Loucy (cell line): ENCODE results near the gene ARSD.

Experiments used
- H2AFZ ChIP-seq: fragments of 200-600 bp; sonication (generic); 2 replicates; pipeline ENCODE4 v1.6.0; 2016; ENCODE audit warnings: antibody characterized with exemption, mild to moderate bottlenecking, low read length, moderate library complexity
- H3F3A ChIP-seq: fragments of 200-600 bp; 2 replicates; pipeline ENCODE4 v1.6.0; 2016; ENCODE audit warnings: antibody characterized with exemption, low read depth, mild to moderate bottlenecking
- H3K27me3 ChIP-seq: fragments of 200-600 bp; sonication (generic); 2 replicates; pipeline ENCODE4 v1.6.1; 2014; ENCODE audit warnings: low read length, mild to moderate bottlenecking; ENCODE audit not compliant: insufficient read depth, poor library complexity, severe bottlenecking
- H3K36me3 ChIP-seq: fragments of 200-600 bp; sonication (generic); 2 replicates; pipeline ENCODE4 v1.6.1; 2016; ENCODE audit warnings: low read length; ENCODE audit not compliant: insufficient read depth
- H3K4me1 ChIP-seq: fragments of 200-600 bp; sonication (generic); 2 replicates; pipeline ENCODE4 v1.5.1; 2014; ENCODE audit warnings: low read length, mild to moderate bottlenecking; ENCODE audit not compliant: insufficient read depth, poor library complexity, severe bottlenecking
- H3K4me2 ChIP-seq: fragments of 200-600 bp; sonication (generic); 2 replicates; pipeline ENCODE4 v1.6.0; 2014; ENCODE audit warnings: antibody characterized with exemption, low read length, low read depth, mild to moderate bottlenecking; ENCODE audit not compliant: poor library complexity, severe bottlenecking
- H3K4me3 ChIP-seq: fragments of 200-600 bp; sonication (generic); 2 replicates; pipeline ENCODE4 v1.5.1; 2014; ENCODE audit warnings: low read length, mild to moderate bottlenecking, mixed read lengths; ENCODE audit not compliant: poor library complexity, severe bottlenecking
- H3K79me2 ChIP-seq: fragments of 200-600 bp; sonication (generic); 2 replicates; pipeline ENCODE4 v1.6.1; 2014; ENCODE audit warnings: low read length; ENCODE audit not compliant: insufficient read depth
- H3K9ac ChIP-seq: fragments of 200-600 bp; sonication (generic); 2 replicates; pipeline ENCODE4 v1.6.0; 2014; ENCODE audit warnings: mild to moderate bottlenecking, low read depth, low read length, moderate library complexity; ENCODE audit not compliant: poor library complexity, severe bottlenecking
- H3K9me2 ChIP-seq: fragments of 200-600 bp; sonication (generic); replicated peaks from 2 replicates; pipeline ENCODE4 v1.6.1; 2016; ENCODE audit warnings: low read depth, low read length, mixed read lengths
- H3K9me3 ChIP-seq: fragments of 200-600 bp; sonication (generic); 2 replicates; pipeline ENCODE4 v1.6.1; 2014; ENCODE audit warnings: mild to moderate bottlenecking, antibody characterized with exemption, low read length, low read depth; ENCODE audit not compliant: insufficient read depth
- H4K20me1 ChIP-seq: fragments of 200-600 bp; sonication (generic); 2 replicates; pipeline ENCODE4 v1.6.0; 2014; ENCODE audit warnings: antibody characterized with exemption, low read length, mild to moderate bottlenecking; ENCODE audit not compliant: insufficient read depth, poor library complexity, severe bottlenecking
- EZH2phosphoT487 ChIP-seq: fragments of 200-600 bp; IDR thresholded peaks from 2 replicates; pipeline ENCODE4 v1.6.1; 2018; ENCODE audit warnings: antibody characterized with exemption, mild to moderate bottlenecking, moderate library complexity, borderline replicate concordance
- TF ChIP-seq, protein P1 (sequence below): fragments of 200-600 bp; sonication (generic); conservative IDR thresholded peaks from 2 replicates; pipeline ENCODE4 v1.5.1; 2014; ENCODE audit warnings: mild to moderate bottlenecking, antibody characterized with exemption, low read length

The ARSD gene

DNA sequence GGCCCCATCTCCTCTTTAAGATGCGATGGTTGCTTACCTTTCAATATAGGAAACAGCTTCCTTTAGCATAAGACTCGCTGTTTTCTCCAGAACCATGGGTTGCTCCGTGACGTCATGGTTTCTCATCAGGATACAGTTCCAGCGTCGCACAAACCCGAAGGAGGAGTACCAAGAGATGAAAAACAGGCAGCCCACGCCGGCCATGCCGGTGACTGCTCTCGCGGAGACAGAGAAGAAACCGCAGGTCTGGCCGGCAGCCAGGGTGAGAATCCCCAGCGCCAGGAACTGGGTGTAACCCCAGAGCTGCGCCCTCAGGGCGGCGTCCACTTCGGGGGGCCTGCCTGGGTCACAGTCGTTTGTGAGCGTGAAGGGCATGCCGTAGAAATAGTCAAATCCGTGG is 11.4 kb downstream of the ARSD start:
- H3K4me2 ChIP-seq, result no peak overlapping the region
- TF ChIP-seq EZH2phosphoT487, result no peak
- H3K4me1 ChIP-seq, result no peaks in the 10 kb centered on the region

DNA sequence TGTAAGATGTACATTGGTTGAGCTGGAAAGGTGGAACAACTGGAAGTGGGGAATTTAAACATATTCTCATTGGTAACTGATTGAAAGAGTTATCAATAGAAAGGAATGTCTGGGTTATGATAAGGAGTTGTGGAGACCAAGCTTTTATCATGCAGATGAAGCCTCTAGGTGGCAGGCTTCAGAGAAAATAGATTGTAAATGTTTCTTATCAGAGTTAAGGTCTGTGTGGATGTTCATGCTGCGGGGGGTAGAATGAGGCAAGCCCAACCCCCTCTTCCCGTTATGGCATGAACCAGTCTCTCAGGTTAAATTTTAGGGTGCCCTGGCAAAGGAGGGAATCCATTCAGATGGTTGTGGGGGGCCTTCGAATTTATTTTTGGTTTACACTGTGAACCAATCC is 16.0 kb downstream of the ARSD start:
- TF ChIP-seq, protein P1, sequence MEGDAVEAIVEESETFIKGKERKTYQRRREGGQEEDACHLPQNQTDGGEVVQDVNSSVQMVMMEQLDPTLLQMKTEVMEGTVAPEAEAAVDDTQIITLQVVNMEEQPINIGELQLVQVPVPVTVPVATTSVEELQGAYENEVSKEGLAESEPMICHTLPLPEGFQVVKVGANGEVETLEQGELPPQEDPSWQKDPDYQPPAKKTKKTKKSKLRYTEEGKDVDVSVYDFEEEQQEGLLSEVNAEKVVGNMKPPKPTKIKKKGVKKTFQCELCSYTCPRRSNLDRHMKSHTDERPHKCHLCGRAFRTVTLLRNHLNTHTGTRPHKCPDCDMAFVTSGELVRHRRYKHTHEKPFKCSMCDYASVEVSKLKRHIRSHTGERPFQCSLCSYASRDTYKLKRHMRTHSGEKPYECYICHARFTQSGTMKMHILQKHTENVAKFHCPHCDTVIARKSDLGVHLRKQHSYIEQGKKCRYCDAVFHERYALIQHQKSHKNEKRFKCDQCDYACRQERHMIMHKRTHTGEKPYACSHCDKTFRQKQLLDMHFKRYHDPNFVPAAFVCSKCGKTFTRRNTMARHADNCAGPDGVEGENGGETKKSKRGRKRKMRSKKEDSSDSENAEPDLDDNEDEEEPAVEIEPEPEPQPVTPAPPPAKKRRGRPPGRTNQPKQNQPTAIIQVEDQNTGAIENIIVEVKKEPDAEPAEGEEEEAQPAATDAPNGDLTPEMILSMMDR, result no peak
- TF ChIP-seq EZH2phosphoT487, result no peak
- Histone ChIP-seq H3K9ac (no peak overlapping the region), H2AFZ (no peak overlapping the region)

More for the DNA sequence above, 11.4 kb downstream of the ARSD start:
- H3K36me3 ChIP-seq, result no peaks in the 10 kb centered on the region
- no peaks in the 10 kb centered on the region for H4K20me1 ChIP-seq
- H3K9ac ChIP-seq, result no peak overlapping the region
- H3K79me2 ChIP-seq, result no peaks in the 10 kb centered on the region
- no peaks in the 10 kb centered on the region for H3K9me3 ChIP-seq
- H2AFZ ChIP-seq, result no peak overlapping the region
- H3F3A ChIP-seq, result no peaks in the 10 kb centered on the region
- H3K4me3 ChIP-seq, result no peak overlapping the region
- no peaks in the 10 kb centered on the region for H3K9me2 ChIP-seq
- no peaks in the 10 kb centered on the region for H3K27me3 ChIP-seq

DNA sequence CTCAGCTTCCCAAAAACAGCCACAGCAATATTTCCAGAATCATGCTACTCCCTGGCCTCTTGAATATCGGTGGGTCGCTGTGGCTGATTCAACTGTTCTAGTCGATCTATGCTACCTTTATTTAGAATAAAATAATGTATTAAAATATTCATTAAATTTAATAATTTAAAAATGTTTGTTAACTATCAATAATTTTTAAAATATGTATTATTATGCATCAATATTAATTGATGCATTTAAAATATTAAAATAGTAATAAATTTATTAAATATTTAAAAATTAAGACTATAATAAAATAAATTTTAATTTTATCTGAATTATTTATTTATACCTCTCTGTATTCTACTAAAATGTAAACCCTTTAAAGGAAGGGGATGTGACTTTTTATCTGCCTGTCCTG is 19.0 kb downstream of the ARSD start:
- Histone ChIP-seq H3K36me3 (no peaks in the 10 kb centered on the region), H3F3A (no peaks in the 10 kb centered on the region), H4K20me1 (no peaks in the 10 kb centered on the region), H3K4me2 (no peak overlapping the region), H3K79me2 (no peaks in the 10 kb centered on the region), H3K27me3 (no peaks in the 10 kb centered on the region), H3K9me2 (no peaks in the 10 kb centered on the region), H2AFZ (no peak overlapping the region), H3K9me3 (no peaks in the 10 kb centered on the region), H3K9ac (no peak overlapping the region), H3K4me3 (no peak overlapping the region), H3K4me1 (no peaks in the 10 kb centered on the region)
- TF ChIP-seq, protein P1, result no peak
- TF ChIP-seq EZH2phosphoT487, result no peak

More for the DNA sequence above, 16.0 kb downstream of the ARSD start:
- no peak overlapping the region for H3K4me3 ChIP-seq
- H3K9me3 ChIP-seq, result no peaks in the 10 kb centered on the region
- H3K4me2 ChIP-seq, result no peak overlapping the region
- H3K27me3 ChIP-seq, result no peaks in the 10 kb centered on the region
- no peaks in the 10 kb centered on the region for H3K79me2 ChIP-seq
- H4K20me1 ChIP-seq, result no peaks in the 10 kb centered on the region
- H3K9me2 ChIP-seq, result no peaks in the 10 kb centered on the region
- H3K4me1 ChIP-seq, result no peaks in the 10 kb centered on the region
- no peaks in the 10 kb centered on the region for H3F3A ChIP-seq
- no peaks in the 10 kb centered on the region for H3K36me3 ChIP-seq

DNA sequence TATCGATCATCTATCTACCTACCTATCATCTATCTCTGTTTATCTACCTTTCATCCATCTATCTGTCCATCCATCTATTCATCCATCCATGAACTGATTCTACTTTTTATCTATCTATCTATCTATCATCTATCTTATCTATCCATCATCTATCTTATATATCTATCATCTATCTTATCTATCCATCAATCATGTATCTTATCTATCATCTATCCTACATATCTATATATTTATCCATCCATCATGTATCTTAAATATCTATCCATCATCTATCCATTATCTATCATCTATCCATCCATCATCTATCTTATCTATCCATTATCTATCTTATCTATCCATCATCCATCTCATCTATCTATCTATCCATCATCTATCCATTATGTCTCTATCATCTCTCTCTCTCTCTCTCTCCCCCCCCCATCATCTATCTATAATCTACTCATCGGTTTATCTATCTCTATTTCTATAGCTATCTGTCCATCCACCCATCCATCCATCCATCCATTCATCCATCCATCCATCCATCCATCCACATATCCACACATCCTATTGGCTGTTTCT is 20.9 kb downstream of the ARSD start:
- Histone ChIP-seq H3K9ac (no peak overlapping the region), H3K79me2 (no peaks in the 10 kb centered on the region), H3K4me3 (no peak overlapping the region), H3K27me3 (no peaks in the 10 kb centered on the region), H3K9me2 (no peaks in the 10 kb centered on the region), H3K4me2 (no peak overlapping the region), H3K9me3 (no peaks in the 10 kb centered on the region), H3K36me3 (no peaks in the 10 kb centered on the region), H4K20me1 (no peaks in the 10 kb centered on the region), H3K4me1 (no peaks in the 10 kb centered on the region), H3F3A (no peaks in the 10 kb centered on the region), H2AFZ (no peak overlapping the region)
- TF ChIP-seq EZH2phosphoT487, result no peak
- TF ChIP-seq, protein P1, result no peak
